Measurements from ENCODE around the gene BTF3.

- TF ChIP-seq CTCF (IDR thresholded peaks at IDR 0.05; ENCODE audit: low read length): no peak
- no peak for TF ChIP-seq EZH2phosphoT487 (IDR thresholded peaks at IDR 0.05; ENCODE audit: low read length)
These were observed 3.5 kb upstream of the BTF3 start for GRCh38 chr5:73494721-73495120.
